HG02938 (cell line): ENCODE measurements around the gene DNAJB11.

Source experiments
- ATAC-seq: cut with Tn5 transposase; IDR thresholded peaks from one replicate; pipeline ENCODE4 v1.9.1; 2021; ENCODE audit warnings: mild to moderate bottlenecking, moderate library complexity; ENCODE audit not compliant: unreplicated experiment

The DNAJB11 gene

DNA sequence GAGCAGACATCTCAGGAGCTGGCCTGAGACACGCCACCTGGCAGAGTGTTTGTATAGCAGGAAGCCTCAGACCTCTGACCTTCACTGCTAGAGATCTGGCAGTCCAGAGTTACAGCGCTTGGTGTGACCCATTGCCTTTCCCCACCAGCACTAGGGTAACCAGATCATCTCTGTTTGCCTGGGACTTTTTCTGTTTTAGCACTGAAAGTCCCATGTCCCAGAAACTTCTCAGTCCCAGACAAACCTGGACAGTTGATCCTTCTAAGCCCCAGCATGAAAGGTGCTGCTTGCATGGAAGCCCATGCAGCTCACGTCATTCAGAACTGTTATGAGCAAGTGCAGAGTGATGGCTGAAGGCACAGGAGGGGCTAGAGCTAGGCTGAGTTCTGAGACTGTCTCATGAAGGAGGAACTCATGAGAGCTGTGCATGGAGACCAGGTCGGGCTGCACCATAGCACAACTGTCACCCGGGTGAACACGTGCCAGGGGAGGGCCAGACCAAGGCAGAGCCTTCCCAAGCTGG, 24.1 kb downstream of the DNAJB11 start:
- ATAC-seq = no peak

DNA sequence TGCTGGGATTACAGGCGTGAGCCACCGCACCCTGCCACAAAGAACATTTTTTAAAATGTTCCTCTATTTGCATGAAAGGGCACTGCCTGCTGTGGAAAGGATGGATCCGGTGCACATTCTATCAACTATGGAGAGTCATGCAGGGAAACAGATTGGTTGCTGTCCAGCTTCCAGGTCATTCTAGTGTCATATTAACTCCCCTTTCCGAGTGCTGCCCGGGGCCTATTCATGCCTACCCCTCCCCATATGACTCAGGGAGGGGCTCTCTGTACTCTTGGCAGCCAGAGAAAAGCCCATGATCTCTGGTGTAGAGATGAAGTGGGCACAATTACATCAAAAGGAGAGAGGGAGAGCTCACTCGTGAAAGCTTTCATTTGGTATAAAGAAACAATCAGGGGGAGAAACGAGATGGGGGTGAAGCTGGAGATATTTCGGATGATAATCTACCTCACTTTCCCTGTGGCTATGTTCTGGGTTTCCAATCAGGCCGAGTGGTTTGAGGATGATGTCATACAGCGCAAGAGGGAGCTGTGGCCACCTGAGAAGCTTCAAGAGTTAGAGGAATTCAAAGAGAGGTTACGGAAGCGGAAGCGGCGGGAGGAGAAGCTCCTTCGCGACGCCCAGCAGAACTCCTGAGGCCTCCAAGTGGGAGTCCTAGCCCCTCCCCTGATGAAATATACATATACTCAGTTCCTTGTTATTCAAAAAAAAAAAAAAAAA, 26.2 kb downstream of the DNAJB11 start:
- no peak for ATAC-seq

GRCh38 chr3:186598108-186598784, 27.7 kb downstream of the DNAJB11 start:
- ATAC-seq = no peak

GRCh38 chr3:186598794-186599141, 28.2 kb downstream of the DNAJB11 start:
- no peak for ATAC-seq

GRCh38 chr3:186599142-186599784, 28.7 kb downstream of the DNAJB11 start:
- ATAC-seq = no peak

DNA sequence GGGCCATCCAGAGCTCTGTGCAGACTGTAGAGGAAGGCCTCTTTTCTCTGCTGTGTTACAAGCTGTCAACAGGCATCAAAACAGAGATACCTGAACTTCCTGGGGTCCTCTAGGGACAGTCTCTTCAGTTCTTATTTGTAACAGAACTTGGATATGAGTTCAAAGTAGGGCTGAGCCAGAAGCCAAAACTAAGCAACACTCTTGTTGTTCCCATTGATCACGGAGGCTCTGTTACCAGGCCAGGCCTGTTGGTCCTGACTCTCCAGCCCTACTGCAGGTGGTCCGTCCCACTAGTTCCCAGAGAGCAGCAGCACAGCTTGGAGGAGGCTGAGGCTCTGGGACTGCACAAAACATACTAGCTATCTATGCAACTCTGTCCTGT, 29.3 kb downstream of the DNAJB11 start:
- no peak for ATAC-seq

DNA sequence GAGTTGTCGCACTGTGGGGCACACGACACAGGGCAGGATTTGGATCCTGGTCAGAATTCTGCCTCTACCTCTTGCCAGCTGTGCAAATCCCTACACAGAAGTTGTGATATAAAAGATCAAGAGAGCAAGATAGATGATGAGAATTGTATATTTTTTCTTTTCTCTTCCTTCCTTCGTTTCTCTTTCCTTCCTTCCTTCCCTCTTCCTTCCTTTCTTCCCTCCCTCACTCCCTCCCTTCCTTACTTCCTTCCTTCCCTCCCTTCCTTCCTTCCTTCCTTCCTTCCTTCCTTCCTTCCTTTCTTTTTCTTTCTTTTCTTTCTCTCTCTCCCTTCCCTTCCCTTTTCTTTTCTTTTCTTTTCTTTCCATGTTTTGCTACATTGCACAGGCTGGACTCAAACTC, 30.4 kb downstream of the DNAJB11 start:
- ATAC-seq = no peak

DNA sequence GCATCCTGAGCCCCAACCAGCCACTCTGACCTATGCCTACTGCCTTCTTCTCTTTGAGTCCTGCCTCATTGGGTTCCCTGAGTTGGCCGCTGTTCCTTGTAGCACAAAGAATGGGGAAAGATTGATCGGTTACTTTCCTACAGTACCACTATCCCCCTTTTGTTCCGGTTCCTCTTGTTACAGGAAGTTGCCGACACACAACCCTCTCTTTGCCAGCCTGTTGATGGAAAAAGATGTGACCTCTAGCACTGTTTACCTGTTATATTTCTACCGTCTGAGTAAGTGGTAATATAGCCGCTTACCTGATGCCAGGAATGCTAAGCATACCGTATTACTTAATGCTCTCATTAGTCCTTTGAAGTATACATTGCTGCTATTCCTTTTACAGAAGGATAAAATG, 32.6 kb downstream of the DNAJB11 start:
- ATAC-seq = no peak

DNA sequence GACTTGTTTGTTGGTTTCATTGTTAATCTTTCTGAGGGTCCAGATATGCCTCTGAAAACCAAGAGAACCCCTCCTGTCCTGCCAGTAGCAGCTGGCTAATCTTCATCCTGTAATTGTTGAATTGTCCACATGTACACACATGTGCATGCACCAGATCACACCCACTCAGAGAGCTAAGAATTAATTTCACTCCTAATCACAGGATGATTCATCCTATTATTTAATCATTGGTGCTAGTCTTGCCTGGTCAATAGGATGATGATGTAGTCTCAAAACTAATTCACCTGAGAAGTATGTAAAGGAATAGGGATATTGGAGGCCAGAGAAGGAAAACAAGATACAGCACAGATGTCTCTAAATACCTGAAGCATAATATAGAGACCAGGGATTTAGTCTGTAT, 34.6 kb downstream of the DNAJB11 start:
- no peak for ATAC-seq

- no peak for ATAC-seq
Measured at GRCh38 chr3:186605561-186606545, 35.3 kb downstream of the DNAJB11 start.

- no peak for ATAC-seq
Measured at GRCh38 chr3:186608624-186609215, 38.2 kb downstream of the DNAJB11 start.

- ATAC-seq = no peak
Measured at GRCh38 chr3:186609247-186609868, 38.8 kb downstream of the DNAJB11 start.

GRCh38 chr3:186612065-186612464, 41.5 kb downstream of the DNAJB11 start:
- ATAC-seq = no peak

GRCh38 chr3:186612721-186613636, 42.5 kb downstream of the DNAJB11 start, which contains the start of gene AHSG:
AHSG (plus strand) TSS chr3:186613060; CDS start chr3:186613142, 82 bp downstream.
- ATAC-seq = no peak

DNA sequence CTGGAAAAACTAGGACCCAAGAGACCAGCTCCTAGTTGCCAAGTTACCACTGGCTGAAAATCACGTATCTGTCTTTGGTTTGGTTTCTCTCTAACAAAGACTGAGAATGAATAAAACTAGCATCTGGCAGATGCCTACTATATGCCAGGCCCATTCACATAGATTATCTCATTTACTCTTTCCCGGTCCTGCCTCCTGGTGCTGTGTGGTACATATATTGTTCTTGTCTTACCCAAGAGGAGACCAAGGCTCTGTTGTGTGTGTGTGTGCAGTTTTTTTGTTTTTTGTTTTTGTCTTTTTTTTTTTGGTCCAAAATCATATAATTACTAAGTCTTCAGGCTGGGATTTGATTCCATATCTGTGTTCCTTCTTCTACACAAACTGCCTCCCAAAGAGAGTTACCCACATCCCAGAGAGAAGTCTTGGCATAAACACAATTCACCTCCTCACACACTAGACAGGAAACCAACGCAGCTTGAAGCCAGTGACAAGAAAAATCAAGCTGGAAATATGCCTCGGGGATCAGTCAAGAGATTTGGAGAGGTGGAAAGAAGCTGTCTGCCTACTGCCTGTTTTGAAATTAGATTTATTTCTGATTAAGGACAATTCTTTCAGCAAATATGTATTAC, 43.2 kb downstream of the DNAJB11 start:
- no peak for ATAC-seq

DNA sequence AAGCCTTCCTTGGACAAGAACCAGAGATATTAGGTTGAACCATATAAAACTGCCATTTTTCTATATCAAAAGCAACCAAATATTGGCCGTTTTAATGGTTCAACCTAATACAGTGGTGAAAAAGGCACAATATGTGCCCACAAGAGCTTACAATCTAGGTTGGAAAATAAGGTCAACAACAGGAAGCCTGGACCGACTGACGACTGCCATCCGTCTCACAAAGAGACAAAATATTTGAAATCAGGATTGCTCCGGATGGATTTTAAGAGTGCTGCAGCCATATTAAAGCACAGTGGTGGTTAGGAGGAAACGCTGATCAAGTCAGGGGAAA, 43.7 kb downstream of the DNAJB11 start:
- ATAC-seq = no peak

DNA sequence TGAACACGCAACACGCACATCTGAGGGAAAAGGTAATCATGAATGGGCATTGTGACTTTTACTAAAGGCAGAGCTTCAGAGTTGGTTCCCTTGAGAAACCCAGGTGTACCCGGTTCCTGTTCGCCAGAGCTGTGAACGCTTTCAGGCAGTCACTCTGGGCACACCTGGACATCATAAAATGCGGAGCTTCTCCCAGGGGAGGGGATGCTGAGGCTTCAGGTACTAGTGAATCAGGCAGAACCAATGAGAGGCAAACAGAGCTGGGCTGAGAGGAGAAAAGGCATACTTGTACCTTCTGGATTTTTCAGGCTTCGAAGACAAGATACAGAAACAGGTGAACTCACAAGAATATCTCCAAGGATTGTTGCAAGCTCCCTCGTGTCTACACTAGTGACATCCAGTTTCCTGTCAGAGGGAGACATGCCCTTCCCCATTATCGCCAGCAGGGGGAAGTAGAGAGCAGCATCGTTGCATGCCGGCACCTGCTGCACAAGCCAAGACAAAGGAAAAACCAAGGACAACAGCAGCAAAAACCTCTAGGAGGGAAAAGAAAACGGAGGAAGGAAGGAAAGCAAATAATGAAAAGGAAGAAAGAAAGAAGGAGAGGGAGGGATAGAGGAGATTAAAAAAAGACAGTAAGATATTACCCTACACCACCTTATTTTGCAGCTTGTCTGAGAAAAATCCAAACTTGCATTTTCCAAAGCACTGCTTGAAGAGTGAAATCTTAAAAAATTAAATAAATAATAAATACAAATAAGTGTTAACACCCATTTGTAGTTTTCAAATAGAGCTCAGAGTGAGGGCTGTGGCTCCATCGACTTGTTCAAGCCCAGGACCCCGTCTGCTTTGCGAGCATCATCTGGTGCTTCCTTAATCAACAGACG, 44.3 kb downstream of the DNAJB11 start:
- ATAC-seq = peak; percentile 60

GRCh38 chr3:186616299-186616617, 45.7 kb downstream of the DNAJB11 start:
- no peak for ATAC-seq
